COLO829 (cell line): ENCODE measurements around the gene STX10.
A peak's percentile ranks its signal among the peaks of the same experiment; 100 is the strongest.

Experiments used
- DNase-seq: peaks from one replicate; pipeline ENCODE4 v3.0.0; 2012; ENCODE audit warnings: low spot score

Gene STX10

GRCh38 chr19:13119627-13120026, 30.5 kb downstream of the STX10 start:
- DNase-seq = no peak

DNA sequence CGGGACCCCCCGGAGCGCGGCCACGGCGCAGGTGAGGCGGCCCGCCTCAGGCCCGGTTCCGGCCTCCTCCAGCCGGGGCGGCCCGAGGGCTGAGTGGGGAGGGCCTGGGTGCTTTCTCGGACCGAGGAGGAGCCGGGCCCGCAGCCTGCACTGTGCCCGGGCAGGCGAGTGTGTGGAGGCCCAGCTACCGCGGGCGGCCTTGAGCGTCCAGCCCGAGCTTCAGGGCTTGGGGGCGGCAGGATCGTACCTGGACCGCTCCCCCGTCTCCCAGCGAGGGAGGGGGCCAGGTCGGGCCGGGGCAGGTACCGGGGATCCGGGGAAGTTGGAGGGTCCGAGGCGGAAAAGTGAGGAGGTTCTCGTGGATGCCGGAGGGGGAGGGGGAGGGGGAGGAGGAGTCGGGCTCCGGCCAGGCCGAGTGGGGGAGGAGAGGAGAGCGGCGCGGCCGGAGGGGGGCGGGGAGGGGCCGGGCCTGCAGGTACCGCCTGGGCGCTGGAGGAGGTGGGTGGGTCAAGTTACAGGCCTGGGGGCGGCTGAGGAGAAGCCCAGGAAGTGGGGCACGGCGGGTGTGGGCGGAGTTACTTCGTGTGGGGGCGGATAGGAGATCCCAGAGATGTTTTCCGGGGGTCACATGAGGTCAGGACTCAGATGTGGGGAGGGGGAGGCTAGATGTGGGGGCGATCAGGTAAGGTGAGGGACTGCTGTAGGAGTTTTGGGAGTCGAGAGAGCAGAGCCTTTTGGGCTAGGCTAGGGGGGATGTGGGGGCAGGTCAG, 31.6 kb downstream of the STX10 start:
- DNase-seq = no peak

- peak; percentile 97 for DNase-seq
These were observed 32.3 kb downstream of the STX10 start, which contains the start of gene NACC1 for GRCh38 chr19:13117772-13118423. NACC1 (plus strand) TSS chr19:13118264; CDS start chr19:13135208, 16,944 bp downstream.

DNA sequence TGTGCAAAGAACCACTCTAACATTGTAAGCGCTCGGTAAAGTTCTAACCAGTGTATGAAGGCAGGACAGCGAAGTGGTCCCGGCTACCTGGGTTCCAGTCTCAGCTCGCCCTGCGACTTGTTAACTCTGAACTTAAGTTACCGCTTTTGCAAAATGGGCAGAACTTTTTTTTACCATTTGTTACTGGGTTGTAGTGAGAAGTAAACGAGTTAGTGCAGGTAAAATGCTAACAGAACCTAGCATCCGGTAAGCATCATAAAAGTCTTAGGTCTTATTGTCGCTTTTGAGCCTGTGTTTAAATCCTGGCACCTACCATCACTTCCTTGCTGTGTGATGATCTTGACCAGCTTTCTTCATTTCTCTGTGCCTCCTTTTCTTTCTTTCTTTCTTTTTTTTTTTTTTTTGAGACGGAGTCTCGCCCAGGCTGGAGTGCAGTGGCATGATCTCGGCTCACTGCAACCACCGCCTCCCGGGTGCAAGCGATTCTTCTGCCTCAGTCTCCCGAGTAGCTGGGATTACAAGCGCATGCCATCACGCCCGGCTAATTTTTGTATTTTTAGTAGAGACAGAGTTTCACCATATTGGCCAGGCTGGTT, 32.9 kb downstream of the STX10 start:
- DNase-seq = no peak

- peak; percentile 98 for DNase-seq
These were observed 33.6 kb downstream of the STX10 start, which contains the start of gene TRMT1 for GRCh38 chr19:13116282-13117175. TRMT1 (minus strand) TSS chr19:13116740; CDS start chr19:13116399, 341 bp downstream.

- DNase-seq = no peak
These were observed 34.3 kb downstream of the STX10 start for GRCh38 chr19:13115936-13116281.

DNA sequence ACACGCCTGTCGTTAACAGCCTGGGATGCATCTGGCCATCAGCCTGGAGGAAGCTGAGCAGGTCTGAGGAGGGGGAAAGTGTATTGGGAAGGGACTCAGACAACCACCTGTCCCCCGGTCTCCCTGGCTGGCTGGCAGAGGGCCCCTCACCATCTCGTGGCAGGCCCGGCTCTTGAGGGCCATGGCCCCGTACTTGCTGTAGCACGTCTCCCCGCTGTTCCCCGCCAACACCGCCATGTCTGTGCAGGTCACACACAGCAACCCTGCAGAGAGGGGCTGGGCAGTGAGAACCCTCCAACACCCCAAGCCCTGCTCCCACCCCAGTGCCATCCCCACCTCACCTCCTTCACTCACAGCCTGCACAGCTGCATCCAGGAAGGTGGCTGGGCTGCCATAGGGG, 37.6 kb downstream of the STX10 start:
- DNase-seq = no peak

GRCh38 chr19:13110099-13110610, 40.0 kb downstream of the STX10 start:
- no peak for DNase-seq

GRCh38 chr19:13109361-13110098, 40.6 kb downstream of the STX10 start:
- no peak for DNase-seq

DNA sequence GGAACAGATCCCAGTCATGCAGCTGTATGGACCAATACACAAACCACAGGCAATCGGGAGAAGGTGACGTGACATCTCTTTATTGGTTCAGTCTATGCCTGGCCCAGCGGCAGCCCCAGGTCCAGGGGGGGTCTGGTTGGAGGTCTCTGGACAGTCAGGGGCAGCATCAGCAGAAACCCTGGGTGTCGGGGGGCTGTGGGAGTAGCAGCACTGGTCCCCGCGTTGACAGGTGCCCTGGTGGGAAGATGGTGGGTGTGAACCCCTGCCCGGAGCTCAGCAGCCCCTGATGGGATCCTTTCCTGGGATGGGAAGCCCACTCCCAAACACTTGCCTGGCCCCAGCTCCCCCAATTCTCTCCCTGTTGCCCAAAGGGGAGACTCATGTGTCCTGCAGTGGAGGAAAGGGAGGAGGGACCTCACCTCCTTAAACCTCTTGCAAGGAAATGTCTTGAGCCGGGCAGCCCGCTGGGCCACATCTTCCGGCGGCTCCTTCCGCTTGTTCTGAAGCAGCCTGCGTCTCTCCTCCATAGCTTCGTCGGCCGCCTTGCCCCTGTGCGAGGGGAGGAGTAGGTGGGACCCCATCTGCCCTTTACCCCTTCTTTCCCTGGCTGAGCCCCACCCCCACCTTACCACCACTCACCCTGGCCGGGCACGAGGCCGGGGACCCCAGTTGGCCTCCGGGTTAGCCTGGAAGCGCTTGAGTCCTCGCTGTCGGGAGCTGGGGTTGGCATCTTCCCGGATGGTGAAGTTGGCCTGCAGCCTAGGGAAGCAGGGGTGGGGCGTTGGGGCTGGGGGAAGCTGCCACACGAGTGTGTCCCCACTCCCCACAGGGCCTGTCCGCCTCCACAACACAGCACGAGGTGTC, 45.1 kb downstream of the STX10 start:
- no peak for DNase-seq

DNA sequence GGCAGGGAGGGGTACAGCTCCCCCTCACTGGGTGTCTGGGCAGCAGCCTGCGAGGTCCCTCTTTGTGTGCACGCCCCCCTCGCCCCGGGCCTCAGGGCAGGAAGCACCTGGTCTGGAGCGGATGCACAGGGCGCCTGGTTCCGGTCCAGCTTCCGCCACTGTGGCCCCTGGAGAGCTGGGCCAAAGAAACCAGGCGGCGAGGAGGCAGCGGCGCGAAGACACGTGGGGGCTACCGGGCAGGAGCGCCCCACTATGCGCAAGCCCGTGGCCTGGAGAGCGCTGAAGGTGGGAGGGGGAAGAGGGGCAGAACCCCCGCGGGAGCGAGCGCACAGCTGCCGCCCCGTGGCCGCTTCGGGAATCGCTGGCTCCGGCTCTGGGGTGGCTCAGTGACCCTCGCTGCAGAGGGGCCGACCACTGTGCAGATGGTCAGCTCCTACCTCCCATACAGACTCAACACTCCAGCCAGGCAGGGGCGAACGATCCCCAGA, 45.8 kb downstream of the STX10 start:
- DNase-seq = no peak

DNA sequence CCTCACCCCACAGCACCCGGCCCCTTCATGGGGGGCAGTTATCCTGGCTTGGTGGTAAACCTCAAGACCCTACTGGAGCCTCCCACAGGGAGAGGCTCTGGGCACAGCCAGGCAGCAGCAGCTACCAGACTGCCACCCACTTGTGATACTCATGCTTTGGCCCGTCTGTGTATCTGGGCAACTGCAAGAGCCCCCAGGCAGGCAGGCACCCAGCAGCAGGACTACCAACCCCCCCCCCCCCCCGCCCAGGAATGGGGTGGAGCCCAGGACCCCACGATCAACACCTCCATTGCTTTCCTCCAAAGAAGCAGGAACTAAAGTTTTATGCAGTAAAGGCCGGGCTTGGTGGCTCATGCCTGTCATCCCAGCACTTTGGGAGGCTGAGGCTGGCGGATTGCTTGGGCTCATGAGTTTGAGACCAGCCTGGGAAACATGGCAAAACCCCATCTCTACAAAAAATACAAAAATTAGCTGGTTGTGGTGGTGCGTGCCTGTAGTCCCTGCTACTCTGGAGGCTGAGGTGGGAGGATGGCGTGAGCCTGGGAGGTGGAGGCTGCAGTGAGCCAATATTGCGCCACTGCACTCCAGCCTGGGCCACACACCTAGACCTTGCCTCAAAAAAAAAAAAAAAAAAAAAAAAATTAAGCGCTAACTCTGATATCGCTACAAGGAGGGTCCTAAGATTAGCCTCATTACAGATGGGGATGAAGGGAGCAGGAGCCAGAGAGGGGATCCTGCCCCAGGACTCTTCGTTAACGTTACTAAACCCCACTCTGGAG, 46.4 kb downstream of the STX10 start:
- no peak for DNase-seq

- DNase-seq = peak; percentile 48
These were observed 47.3 kb downstream of the STX10 start, which contains the start of gene LYL1 for GRCh38 chr19:13102666-13103580. LYL1 (minus strand) TSS chr19:13102858; CDS start chr19:13101171, 1,687 bp downstream.

DNA sequence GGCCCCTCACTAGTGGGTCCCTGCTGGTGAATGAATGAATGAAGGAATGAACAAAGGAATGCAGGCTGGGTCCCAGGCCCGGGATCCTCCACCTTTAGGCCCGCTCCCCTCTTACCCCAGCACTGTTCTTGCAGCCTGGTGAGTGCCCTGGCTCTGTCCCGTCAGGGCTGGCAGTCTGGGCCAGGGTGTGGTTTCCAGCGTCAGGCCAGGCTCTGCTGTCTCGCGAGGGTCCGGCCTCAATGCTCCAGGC, 47.8 kb downstream of the STX10 start:
- no peak for DNase-seq

GRCh38 chr19:13101590-13102415, 48.4 kb downstream of the STX10 start:
- DNase-seq = no peak

GRCh38 chr19:13100841-13101589, 49.2 kb downstream of the STX10 start:
- DNase-seq = no peak
